OCI-LY1 (cell line): ENCODE measurements around the gene PCSK1N.

Experiments used
- CTCF ChIP-seq: fragments of 200-600 bp; sonication (generic), shearing (Covaris generic); IDR thresholded peaks from 2 replicates; pipeline ENCODE4 v1.5.1; 2017; ENCODE audit warnings: mild to moderate bottlenecking, antibody characterized with exemption, low read length, moderate library complexity, mixed read lengths
- EZH2 ChIP-seq: fragments of 200-600 bp; sonication (generic), shearing (Covaris generic); IDR thresholded peaks from 2 replicates; pipeline ENCODE4 v1.8.0; 2017; ENCODE audit warnings: borderline replicate concordance, mixed run types, mild to moderate bottlenecking, antibody characterized with exemption, low read length, moderate library complexity, mixed read lengths

- TF ChIP-seq CTCF = no peak
- TF ChIP-seq EZH2 = no peak
Measured at GRCh38 chrX:48834383-48834709, 1.1 kb downstream of the PCSK1N start.
